ENCODE measurements around the gene ZSWIM6.

ZSWIM6 gene

DNA sequence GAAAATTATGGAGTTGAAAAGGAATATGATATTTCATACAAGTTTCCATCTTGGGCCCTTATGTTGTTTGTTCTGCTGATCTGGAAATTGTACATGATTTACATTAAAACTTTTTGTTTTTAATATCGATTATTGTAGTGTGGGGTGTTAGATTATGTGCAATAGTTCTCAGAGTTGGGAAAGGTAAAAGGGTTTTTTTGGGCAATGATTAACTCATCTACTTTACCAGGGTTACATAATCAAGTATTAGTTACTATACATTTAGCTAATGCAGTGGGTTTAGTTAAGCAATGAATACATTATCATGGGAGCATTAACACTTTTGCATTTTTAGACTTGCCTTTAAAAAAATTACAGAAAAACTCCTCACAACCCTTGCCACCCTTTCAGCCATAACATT is 134.0 kb downstream of the ZSWIM6 start:
- Histone ChIP-seq H3K4me3 (replicated peaks; ENCODE audit: low read depth, low read length) (no peak overlapping the region), H3K36me3 (ENCODE audit: control insufficient read depth, insufficient read depth, low read length) (no peaks in the 10 kb centered on the region), H3K27me3 (replicated peaks; ENCODE audit: control insufficient read depth, insufficient read depth, low read length) (no peaks in the 10 kb centered on the region)
- TF ChIP-seq, protein P1, sequence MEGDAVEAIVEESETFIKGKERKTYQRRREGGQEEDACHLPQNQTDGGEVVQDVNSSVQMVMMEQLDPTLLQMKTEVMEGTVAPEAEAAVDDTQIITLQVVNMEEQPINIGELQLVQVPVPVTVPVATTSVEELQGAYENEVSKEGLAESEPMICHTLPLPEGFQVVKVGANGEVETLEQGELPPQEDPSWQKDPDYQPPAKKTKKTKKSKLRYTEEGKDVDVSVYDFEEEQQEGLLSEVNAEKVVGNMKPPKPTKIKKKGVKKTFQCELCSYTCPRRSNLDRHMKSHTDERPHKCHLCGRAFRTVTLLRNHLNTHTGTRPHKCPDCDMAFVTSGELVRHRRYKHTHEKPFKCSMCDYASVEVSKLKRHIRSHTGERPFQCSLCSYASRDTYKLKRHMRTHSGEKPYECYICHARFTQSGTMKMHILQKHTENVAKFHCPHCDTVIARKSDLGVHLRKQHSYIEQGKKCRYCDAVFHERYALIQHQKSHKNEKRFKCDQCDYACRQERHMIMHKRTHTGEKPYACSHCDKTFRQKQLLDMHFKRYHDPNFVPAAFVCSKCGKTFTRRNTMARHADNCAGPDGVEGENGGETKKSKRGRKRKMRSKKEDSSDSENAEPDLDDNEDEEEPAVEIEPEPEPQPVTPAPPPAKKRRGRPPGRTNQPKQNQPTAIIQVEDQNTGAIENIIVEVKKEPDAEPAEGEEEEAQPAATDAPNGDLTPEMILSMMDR (IDR thresholded peaks at IDR 0.05; ENCODE audit: insufficient read depth, low read length, poor library complexity, severe bottlenecking), result no peak
- DNase-seq (ENCODE audit: extremely low read depth, insufficient read length), result no peak

DNA sequence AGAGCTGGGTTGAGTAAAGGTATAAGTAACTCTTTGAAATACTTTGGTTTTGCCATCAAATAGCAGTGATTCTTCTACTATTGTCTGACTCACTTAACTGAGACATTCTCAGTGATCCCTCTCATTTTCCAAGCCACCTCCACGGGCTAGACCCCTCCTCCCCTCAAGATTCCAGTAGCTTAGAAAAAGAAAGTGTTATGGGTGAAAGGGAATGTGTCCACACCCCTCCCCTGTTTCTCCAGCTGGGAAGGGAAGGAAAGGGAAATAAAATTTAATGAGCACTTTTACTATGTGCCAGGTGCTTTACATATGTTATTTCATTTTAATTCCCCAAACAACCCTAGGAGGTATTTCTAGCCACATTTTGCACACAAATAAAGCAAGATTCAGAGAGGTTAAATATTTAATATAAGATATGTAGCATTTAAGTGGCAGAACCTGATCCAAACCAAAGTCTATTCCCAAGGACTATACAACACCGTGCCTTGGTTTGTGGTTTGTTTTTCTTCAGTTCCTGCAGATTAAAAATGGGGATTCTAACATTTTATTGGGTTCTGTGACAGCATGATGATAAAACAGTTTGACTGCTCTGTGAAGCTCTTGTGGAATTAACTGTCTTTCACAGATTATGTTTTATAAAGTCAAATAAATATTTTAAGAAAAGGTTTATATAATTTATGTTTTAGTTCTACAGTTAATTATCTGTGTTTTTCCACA is 135.9 kb downstream of the ZSWIM6 start:
- no peak for DNase-seq (ENCODE audit: extremely low read depth, insufficient read length)
- no peak overlapping the region for H3K4me3 ChIP-seq (replicated peaks; ENCODE audit: low read depth, low read length)
- TF ChIP-seq, protein P1 (IDR thresholded peaks at IDR 0.05; ENCODE audit: insufficient read depth, low read length, poor library complexity, severe bottlenecking), result no peak
- no peaks in the 10 kb centered on the region for H3K27me3 ChIP-seq (replicated peaks; ENCODE audit: control insufficient read depth, insufficient read depth, low read length)
- H3K36me3 ChIP-seq (ENCODE audit: control insufficient read depth, insufficient read depth, low read length), result no peaks in the 10 kb centered on the region

DNA sequence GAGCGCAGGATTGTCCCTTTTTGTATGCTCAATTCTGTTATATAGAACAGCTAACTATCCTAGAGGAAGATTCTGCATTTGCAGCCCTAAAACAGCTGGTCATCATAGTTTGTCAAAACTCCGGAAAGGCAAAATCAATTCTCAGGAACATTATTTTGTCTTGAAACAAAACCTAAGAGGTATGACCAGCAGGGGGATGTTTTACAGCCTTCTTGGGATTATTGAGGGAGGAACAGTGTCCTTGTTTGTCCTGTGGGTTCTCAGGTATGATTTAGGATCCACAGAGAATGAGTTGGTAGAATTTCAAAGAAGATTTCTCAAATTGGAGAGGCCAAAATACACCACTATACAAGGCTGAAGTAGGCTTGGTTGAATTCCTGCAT is 136.4 kb downstream of the ZSWIM6 start:
- H3K36me3 ChIP-seq (ENCODE audit: control insufficient read depth, insufficient read depth, low read length), result no peaks in the 10 kb centered on the region
- TF ChIP-seq, protein P1 (IDR thresholded peaks at IDR 0.05; ENCODE audit: insufficient read depth, low read length, poor library complexity, severe bottlenecking), result no peak
- H3K4me3 ChIP-seq (replicated peaks; ENCODE audit: low read depth, low read length), result no peak overlapping the region
- DNase-seq (ENCODE audit: extremely low read depth, insufficient read length), result no peak
- H3K27me3 ChIP-seq (replicated peaks; ENCODE audit: control insufficient read depth, insufficient read depth, low read length), result no peaks in the 10 kb centered on the region

DNA sequence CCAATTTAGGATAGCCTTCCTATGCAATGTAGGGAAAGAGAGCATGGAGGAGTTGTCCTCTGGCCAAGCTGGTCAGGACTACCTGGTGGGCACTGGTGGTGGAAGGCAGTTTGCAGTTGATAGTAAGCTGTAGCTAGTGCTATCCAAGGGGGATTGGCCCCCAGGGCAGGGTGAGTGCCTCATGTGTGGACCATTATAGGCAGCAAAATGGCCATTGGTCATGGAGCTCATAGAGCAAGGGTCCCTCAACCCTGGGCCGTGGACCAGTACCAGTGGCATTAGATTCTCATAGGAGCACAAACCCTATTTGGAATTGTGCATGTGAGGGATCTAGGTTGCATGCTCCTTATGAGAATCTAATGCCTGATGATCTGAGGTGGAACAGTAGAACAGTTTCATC is 139.3 kb downstream of the ZSWIM6 start:
- no peaks in the 10 kb centered on the region for H3K36me3 ChIP-seq (ENCODE audit: control insufficient read depth, insufficient read depth, low read length)
- no peak overlapping the region for H3K4me3 ChIP-seq (replicated peaks; ENCODE audit: low read depth, low read length)
- no peak for DNase-seq (ENCODE audit: extremely low read depth, insufficient read length)
- TF ChIP-seq, protein P1 (IDR thresholded peaks at IDR 0.05; ENCODE audit: insufficient read depth, low read length, poor library complexity, severe bottlenecking), result no peak
- no peaks in the 10 kb centered on the region for H3K27me3 ChIP-seq (replicated peaks; ENCODE audit: control insufficient read depth, insufficient read depth, low read length)

DNA sequence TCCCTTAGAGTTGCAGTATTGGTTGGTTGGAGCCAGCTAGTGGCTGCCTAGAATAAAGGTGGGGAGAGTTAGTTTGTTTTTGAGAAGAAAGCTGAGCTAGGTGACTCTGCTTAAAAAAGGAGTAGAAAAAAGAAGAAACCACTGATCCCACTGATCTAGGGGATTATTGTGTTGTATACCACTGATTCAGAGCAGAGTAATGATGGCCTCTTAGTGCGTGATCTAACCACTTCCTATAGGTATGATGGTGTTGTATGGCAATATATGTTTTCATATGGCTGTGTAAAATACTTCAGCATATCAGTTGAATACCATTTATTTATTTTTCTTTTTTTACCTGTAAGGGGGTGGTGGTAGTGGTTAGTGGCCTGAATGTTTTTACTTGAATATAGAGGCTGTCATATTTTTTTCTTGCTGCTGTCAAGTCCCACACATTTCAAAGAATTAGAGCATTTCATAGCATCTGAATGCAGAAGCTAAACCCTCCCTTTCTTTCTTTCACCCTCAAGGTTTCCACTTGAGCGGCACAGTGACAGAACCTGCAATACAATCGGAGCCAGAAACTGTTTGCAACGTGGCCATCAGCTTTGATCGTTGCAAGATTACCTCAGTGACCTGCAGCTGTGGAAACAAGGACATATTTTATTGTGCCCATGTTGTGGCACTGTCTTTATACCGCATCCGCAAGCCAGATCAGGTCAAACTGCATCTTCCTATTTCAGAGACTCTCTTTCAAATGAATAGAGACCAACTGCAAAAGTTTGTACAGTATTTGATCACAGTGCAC is 140.3 kb downstream of the ZSWIM6 start:
- no peaks in the 10 kb centered on the region for H3K27me3 ChIP-seq (replicated peaks; ENCODE audit: control insufficient read depth, insufficient read depth, low read length)

More for the DNA sequence above, 140.3 kb downstream of the ZSWIM6 start:
- H3K36me3 ChIP-seq (ENCODE audit: control insufficient read depth, insufficient read depth, low read length), result no peaks in the 10 kb centered on the region
- no peak overlapping the region for H3K4me3 ChIP-seq (replicated peaks; ENCODE audit: low read depth, low read length)
- TF ChIP-seq, protein P1 (IDR thresholded peaks at IDR 0.05; ENCODE audit: insufficient read depth, low read length, poor library complexity, severe bottlenecking), result no peak
- DNase-seq (ENCODE audit: extremely low read depth, insufficient read length), result no peak
